GM19452 (cell line): ENCODE data around the gene ENPP7.

Experiments
- ATAC-seq: cut with Tn5 transposase; IDR thresholded peaks from one replicate; pipeline ENCODE4 v1.9.1; 2021; ENCODE audit not compliant: unreplicated experiment

Gene ENPP7

GRCh38 chr17:79789943-79790804 is 59.4 kb downstream of the ENPP7 start:
- ATAC-seq: no peak

DNA sequence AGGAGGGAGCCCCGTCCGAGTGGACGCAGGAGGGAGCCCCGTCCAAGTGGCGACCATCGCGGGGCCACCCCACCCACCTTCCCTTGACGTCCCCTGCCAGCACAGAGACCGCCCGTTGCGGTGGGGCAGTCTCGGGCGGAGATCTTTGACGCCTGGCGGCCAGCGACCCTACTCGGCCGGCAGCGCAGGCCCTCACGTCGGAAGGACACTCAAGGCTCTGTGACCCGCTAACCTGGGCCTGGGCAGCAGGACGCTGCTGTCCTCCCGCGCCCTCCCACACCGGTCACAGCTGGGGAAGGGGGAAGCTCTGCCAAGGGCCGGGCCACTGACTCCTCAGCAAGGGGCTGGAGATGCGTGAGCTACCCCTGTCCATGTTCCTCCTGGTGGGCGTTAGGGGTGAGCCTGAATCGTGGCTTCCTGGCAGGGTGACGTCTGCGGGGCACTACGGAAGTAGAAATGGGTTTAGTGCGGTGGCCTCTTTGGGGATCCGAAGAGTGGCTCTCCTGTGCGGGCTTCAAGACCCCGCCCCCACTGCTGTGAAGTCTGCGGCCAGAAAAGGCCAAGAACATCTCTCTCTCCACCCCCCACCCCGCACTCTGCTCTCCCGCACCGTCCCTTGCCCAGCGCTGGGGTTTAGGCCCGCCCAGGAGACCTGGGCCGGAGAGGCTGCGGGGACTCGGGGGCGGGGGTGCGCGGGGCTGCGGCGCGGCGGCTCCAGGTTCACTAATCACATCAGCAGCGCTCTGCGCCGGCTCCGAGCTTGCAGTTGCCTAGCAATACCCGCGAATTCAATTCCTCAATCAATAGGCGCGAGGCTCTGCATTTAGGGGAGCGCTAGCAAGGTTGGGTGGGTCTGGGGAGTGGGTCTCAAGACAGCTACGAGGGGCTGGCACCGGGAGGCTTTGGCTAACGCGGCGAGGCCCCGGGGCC is 60.3 kb downstream of the ENPP7 start:
- no peak for ATAC-seq

- no peak for ATAC-seq
These were observed 61.0 kb downstream of the ENPP7 start for GRCh38 chr17:79791735-79792161.
